ENCODE data around the gene PLXDC2.

The PLXDC2 gene

DNA sequence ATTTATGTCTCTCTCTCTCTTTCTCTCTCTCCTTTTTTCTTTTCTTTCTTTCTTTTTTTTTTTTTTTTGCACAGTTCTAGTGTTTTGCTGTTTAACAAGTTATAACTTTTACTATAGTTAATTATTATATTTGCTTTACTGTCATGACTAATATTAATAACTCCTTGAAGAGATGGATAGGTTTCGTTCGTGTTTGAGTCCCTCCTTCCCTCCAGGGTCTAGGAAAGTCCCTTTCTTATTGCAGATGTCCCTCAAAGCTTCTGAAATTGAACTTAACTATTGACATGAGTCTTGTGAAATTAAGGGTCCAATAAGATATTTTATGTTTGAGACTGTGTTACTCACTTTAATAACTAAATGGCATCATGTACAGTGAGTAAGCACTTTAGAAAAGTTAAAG is 131.4 kb downstream of the PLXDC2 start:
- peak overlapping the region; percentile 52 to 60 for H3K27ac ChIP-seq
- peaks cover 0 to 59% (median 38%) of the 10 kb centered on the region in 4 donors for H3K4me1 ChIP-seq
- TF ChIP-seq, protein P1, sequence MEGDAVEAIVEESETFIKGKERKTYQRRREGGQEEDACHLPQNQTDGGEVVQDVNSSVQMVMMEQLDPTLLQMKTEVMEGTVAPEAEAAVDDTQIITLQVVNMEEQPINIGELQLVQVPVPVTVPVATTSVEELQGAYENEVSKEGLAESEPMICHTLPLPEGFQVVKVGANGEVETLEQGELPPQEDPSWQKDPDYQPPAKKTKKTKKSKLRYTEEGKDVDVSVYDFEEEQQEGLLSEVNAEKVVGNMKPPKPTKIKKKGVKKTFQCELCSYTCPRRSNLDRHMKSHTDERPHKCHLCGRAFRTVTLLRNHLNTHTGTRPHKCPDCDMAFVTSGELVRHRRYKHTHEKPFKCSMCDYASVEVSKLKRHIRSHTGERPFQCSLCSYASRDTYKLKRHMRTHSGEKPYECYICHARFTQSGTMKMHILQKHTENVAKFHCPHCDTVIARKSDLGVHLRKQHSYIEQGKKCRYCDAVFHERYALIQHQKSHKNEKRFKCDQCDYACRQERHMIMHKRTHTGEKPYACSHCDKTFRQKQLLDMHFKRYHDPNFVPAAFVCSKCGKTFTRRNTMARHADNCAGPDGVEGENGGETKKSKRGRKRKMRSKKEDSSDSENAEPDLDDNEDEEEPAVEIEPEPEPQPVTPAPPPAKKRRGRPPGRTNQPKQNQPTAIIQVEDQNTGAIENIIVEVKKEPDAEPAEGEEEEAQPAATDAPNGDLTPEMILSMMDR (IDR thresholded peaks at IDR 0.05): no peak
- no peak for DNase-seq
- intact Hi-C loops (cut with DNase I; ENCODE audit: low total_unique reads): no loop called here
- H3K36me3 ChIP-seq: no peaks in the 10 kb centered on the region
- no peak overlapping the region for H3K4me3 ChIP-seq
- H3K9me3 ChIP-seq: no peaks in the 10 kb centered on the region
- no peaks in the 10 kb centered on the region for H3K27me3 ChIP-seq

DNA sequence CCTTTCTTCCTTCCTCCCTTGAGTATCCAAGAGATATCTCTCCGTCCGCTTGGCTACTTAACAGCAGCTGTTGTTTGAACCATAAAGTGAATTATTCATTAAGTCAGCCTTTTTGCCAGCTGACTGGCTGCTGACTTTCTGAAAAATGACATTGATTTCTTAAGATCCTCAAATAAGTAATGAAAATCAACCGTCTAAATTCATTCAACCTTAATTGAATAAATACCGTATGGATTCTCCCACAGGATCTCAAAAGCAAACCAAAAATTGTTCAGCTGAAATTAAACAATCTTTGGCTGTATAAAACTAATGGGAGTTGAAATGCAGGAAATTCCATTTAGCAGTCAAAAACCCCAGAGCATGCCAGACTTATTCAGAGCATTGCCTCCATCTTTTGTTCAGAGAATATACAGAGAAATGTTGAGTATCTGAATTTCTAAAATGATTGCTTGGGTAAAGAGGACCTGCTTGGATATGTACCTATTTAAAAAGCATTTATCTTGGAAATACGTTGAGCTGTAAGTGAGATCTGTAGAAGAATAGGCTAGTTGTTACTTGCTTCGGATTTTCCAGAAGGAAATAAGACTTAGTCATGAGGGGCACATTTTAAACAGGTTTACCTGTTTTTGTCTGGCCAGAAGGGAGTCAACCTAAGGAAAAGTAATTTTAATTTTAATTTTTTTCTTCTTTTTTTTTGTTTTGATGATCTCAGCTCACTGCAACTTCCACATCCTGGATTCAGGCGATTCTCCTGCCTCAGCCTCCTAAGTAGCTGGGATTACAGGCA is 136.2 kb downstream of the PLXDC2 start:
- TF ChIP-seq, protein P1 (IDR thresholded peaks at IDR 0.05): no peak
- DNase-seq: no peak

DNA sequence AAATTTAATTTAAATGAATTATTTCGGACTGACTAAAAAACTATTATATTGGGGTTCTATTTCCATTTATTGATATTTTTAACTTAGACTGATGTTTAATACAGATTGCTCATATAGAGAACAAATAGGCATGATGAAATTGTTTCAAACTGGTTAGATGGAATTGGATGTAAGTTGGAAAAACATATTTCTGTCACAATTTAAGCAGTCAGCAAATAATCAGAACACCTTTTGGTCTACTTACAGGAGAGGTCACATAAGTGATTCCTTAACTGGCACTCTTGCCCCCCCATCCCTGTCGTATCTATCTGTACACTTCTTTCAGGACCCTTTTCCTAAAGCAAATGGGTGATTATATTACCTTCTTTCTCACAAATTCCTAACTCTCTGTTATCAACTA is 138.4 kb downstream of the PLXDC2 start:
- no peaks in the 10 kb centered on the region for H3K36me3 ChIP-seq
- no peak for DNase-seq
- TF ChIP-seq, protein P1 (IDR thresholded peaks at IDR 0.05): no peak
- intact Hi-C loops (cut with DNase I; ENCODE audit: low total_unique reads): no loop called here
- H3K27ac ChIP-seq: no peak overlapping the region
- H3K4me1 ChIP-seq: peaks cover 0 to 47% (median 13%) of the 10 kb centered on the region in 4 donors
- no peaks in the 10 kb centered on the region for H3K27me3 ChIP-seq
- H3K9me3 ChIP-seq: no peaks in the 10 kb centered on the region
- no peak overlapping the region for H3K4me3 ChIP-seq

More for the DNA sequence above, 136.2 kb downstream of the PLXDC2 start:
- Histone ChIP-seq H3K4me3 (no peak overlapping the region), H3K27ac (no peak overlapping the region), H3K9me3 (no peaks in the 10 kb centered on the region), H3K4me1 (peaks cover 0 to 52% (median 16%) of the 10 kb centered on the region in 4 donors), H3K27me3 (no peaks in the 10 kb centered on the region), H3K36me3 (no peaks in the 10 kb centered on the region)
- intact Hi-C loops (cut with DNase I; ENCODE audit: low total_unique reads): no loop called here

DNA sequence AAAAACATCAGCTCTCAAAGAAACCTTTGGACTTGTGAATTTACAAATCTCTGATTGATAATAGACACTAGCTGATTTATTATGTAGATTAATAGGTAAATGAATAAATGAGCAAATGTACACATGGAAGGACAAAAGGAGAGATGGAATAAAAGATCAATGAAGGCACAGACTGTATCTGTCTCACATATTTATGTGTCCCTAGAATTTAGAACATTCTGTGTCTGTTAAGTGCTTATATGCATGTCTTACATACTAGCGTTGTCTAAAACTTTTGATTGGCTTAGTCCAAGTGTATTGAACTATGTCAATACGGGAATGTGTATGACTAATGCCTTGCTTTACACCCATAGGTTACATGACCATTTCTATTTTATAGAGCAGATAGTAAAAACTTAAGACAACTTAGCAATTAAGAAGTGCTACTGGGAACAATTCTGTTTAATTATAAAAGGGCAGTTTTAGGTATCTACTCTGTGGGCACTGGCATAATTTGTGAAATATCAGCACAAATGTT is 140.3 kb downstream of the PLXDC2 start:
- H3K4me1 ChIP-seq: peaks cover 0 to 65% (median 13%) of the 10 kb centered on the region in 4 donors
- no peaks in the 10 kb centered on the region for H3K36me3 ChIP-seq
- H3K27me3 ChIP-seq: no peaks in the 10 kb centered on the region
- no peak overlapping the region for H3K4me3 ChIP-seq
- intact Hi-C loops (cut with DNase I; ENCODE audit: low total_unique reads): no loop called here
- TF ChIP-seq, protein P1 (IDR thresholded peaks at IDR 0.05): no peak
- no peak overlapping the region for H3K27ac ChIP-seq
- no peak for DNase-seq
- no peaks in the 10 kb centered on the region for H3K9me3 ChIP-seq

DNA sequence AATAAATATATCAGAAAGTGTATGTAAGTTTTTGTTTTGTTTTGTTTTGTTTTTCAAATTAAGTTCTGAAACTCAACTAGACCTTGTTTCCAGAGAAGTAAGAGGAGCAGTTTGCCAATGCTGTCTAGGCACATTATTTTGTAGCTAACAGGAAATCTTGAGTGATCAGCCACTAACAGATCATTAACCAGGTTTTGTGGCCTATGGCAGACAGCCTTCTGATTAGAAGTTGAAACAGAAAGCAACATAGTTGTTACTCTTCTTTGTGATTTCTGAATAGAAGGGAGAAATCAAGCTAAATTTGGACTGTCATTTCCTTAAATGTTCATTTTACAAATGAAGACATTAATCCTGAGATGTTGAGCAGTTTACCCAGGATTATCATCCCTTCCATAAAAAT is 142.6 kb downstream of the PLXDC2 start:
- Histone ChIP-seq H3K36me3 (no peaks in the 10 kb centered on the region), H3K27me3 (no peaks in the 10 kb centered on the region), H3K9me3 (no peaks in the 10 kb centered on the region), H3K4me3 (no peak overlapping the region), H3K27ac (no peak overlapping the region), H3K4me1 (peaks cover 0 to 46% (median 9%) of the 10 kb centered on the region in 4 donors)
- TF ChIP-seq, protein P1 (IDR thresholded peaks at IDR 0.05): no peak
- intact Hi-C loops (cut with DNase I; ENCODE audit: low total_unique reads): no loop called here
- no peak for DNase-seq

Data from tibial artery (tissue), 4 donors.